SK-N-SH (cell line): ENCODE data around the gene DLGAP3. TPM values are rescaled to one million over a fixed set of nuclear protein-coding genes. Genes with fewer than 3 reads are reported as not detected.

Experiments
- CTCF ChIA-PET: fragments of 300-600, 350-600 bp; formaldehyde crosslinking; extraction: SDS; loops from one replicate; lab custom pipeline; 2021; lab: Yijun Ruan, JAX
- POLR2A ChIA-PET: fragments of 350-600 bp; sonication (Branson Sonifier 250); formaldehyde crosslinking; extraction: SDS; loops from one replicate; lab custom pipeline; 2020; ENCODE audit warnings: antibody characterized with exemption, inconsistent platforms; lab: Yijun Ruan, JAX
- DNase-seq: peaks from one replicate; pipeline ENCODE4 v3.0.0; 2012
- H2AFZ ChIP-seq: fragments of 200-600 bp; sonication (generic); 2 replicates; pipeline ENCODE4 v1.8.1; 2016; ENCODE audit warnings: antibody characterized with exemption, mild to moderate bottlenecking, low read depth
- H3F3A ChIP-seq: fragments of 200-600 bp; sonication (generic); replicated peaks from 2 replicates; pipeline ENCODE3; 2016; ENCODE audit warnings: antibody characterized with exemption, mild to moderate bottlenecking; ENCODE audit not compliant: insufficient read depth
- H3K27ac ChIP-seq, 2 experiments: fragments of 200-500 bp in 1 of 2; fragments of 200-600 bp in 1 of 2; sonication (Bioruptor generic) in 1 of 2; sonication (generic), shearing (Covaris generic) in 1 of 2; 2 replicates each; pipeline versions ENCODE4 v1.5.1 to v1.6.1; 2014 to 2016; ENCODE audit warnings: low read depth in 2 of 2, inconsistent platforms in 1 of 2, low read length in 1 of 2, mild to moderate bottlenecking in 1 of 2, mixed read lengths in 1 of 2
- H3K27me3 ChIP-seq: fragments of 200-600 bp; sonication (generic), shearing (Covaris generic); 2 replicates; pipeline ENCODE4 v1.6.1; 2016; ENCODE audit warnings: mixed run types; ENCODE audit not compliant: insufficient read depth
- H3K36me3 ChIP-seq, 2 experiments: fragments of 200-500 bp in 1 of 2; fragments of 200-600 bp in 1 of 2; sonication (Bioruptor generic) in 1 of 2; sonication (generic) in 1 of 2; replicated peaks in 1 of 2; 2 replicates each; pipeline versions ENCODE3 to v1.5.1; 2014 to 2016; ENCODE audit warnings: low read length in 1 of 2, mild to moderate bottlenecking in 1 of 2; ENCODE audit not compliant: insufficient read depth in 2 of 2, control insufficient read depth in 1 of 2
- H3K4me1 ChIP-seq, 2 experiments: fragments of 200-500 bp in 1 of 2; fragments of 200-600 bp in 1 of 2; sonication (Bioruptor generic) in 1 of 2; sonication (generic), shearing (Covaris generic) in 1 of 2; 2 replicates each; pipeline versions ENCODE4 v1.5.1 to v1.6.1; 2014 to 2016; ENCODE audit warnings: low read depth in 1 of 2, low read length in 1 of 2, mixed run types in 1 of 2; ENCODE audit not compliant: insufficient read depth in 2 of 2, control insufficient read depth in 1 of 2
- H3K4me2 ChIP-seq: fragments of 200-600 bp; sonication (generic), shearing (Covaris generic); 2 replicates; pipeline ENCODE4 v1.6.1; 2017; ENCODE audit warnings: mixed run types
- H3K4me3 ChIP-seq, 2 experiments: fragments of 200-500 bp in 1 of 2; fragments of 200-600 bp in 1 of 2; sonication (Bioruptor generic) in 1 of 2; sonication (generic), shearing (Covaris generic) in 1 of 2; 2 replicates each; pipeline versions ENCODE4 v1.5.1 to v1.8.1; 2014 to 2016; ENCODE audit warnings: low read depth in 2 of 2, inconsistent platforms in 1 of 2, low read length in 1 of 2, mild to moderate bottlenecking in 1 of 2, mixed read lengths in 1 of 2, moderate library complexity in 1 of 2
- H3K79me2 ChIP-seq: fragments of 200-600 bp; sonication (generic); 2 replicates; pipeline ENCODE4 v1.8.1; 2017; ENCODE audit warnings: mild to moderate bottlenecking; ENCODE audit not compliant: insufficient read depth
- H3K9ac ChIP-seq: fragments of 200-600 bp; sonication (generic); 2 replicates; pipeline ENCODE4 v1.6.1; 2017; ENCODE audit warnings: mixed run types
- H3K9me2 ChIP-seq: fragments of 200-600 bp; sonication (generic); 2 replicates; pipeline ENCODE4 v1.6.1; 2017; ENCODE audit warnings: mixed run types
- H3K9me3 ChIP-seq: fragments of 200-600 bp; sonication (generic); 2 replicates; pipeline ENCODE4 v1.6.1; 2017; ENCODE audit warnings: mixed run types, mild to moderate bottlenecking, moderate library complexity
- H4K20me1 ChIP-seq: fragments of 200-600 bp; sonication (generic); 2 replicates; pipeline ENCODE4 v1.6.1; 2017; ENCODE audit warnings: mild to moderate bottlenecking, mixed run types; ENCODE audit not compliant: insufficient read depth
- CHD2 ChIP-seq: fragments of 150-350 bp; IDR thresholded peaks from 2 replicates; pipeline ENCODE4 v1.6.1; 2018; ENCODE audit warnings: low read length; ENCODE audit not compliant: partially characterized antibody
- FOXJ3 ChIP-seq: sonication (generic); formaldehyde crosslinking; IDR thresholded peaks from 2 replicates; pipeline ENCODE4 v1.5.1; 2020; ENCODE audit warnings: mild to moderate bottlenecking, missing genetic modification reagents
- IRF3 ChIP-seq: fragments of 150-350 bp; IDR thresholded peaks from 2 replicates; pipeline ENCODE4 v1.6.1; 2016; ENCODE audit warnings: mild to moderate bottlenecking, low read depth, low read length
- RXRA ChIP-seq: IDR thresholded peaks from 2 replicates; pipeline ENCODE4 v1.4.0; 2012; ENCODE audit warnings: low read depth, mild to moderate bottlenecking, borderline replicate concordance
- SIN3A ChIP-seq: IDR thresholded peaks from 2 replicates; pipeline ENCODE4 v1.6.1; 2012; ENCODE audit warnings: low read depth, mild to moderate bottlenecking, low read length, moderate library complexity, borderline replicate concordance
- ZBTB33 ChIP-seq: IDR thresholded peaks from 2 replicates; pipeline ENCODE4 v1.4.0; 2012; ENCODE audit warnings: low read depth, borderline replicate concordance
- WGBS: methylation state at CpG from one replicate; pipeline ENCODE4 v1.1.6; 2017; ENCODE audit warnings: low lambda C conversion rate; 5-methylcytosine and 5-hydroxymethylcytosine counted together
- polyA plus RNA-seq, 3 experiments: library from polyadenylated mRNA; depleted of rRNA; stranded (reverse); fragments of >200 nt; gene quantifications; 2 replicates each; pipeline ENCODE4 v1.2.3, GENCODE V29; 2012
- TF ChIP-seq, protein P1 (sequence below): IDR thresholded peaks from 2 replicates; pipeline ENCODE4; 2012

The DLGAP3 gene
- polyA plus RNA-seq, 1 of the 3 experiments (the other 2 are of a cell fraction), result 0.15 TPM

DNA sequence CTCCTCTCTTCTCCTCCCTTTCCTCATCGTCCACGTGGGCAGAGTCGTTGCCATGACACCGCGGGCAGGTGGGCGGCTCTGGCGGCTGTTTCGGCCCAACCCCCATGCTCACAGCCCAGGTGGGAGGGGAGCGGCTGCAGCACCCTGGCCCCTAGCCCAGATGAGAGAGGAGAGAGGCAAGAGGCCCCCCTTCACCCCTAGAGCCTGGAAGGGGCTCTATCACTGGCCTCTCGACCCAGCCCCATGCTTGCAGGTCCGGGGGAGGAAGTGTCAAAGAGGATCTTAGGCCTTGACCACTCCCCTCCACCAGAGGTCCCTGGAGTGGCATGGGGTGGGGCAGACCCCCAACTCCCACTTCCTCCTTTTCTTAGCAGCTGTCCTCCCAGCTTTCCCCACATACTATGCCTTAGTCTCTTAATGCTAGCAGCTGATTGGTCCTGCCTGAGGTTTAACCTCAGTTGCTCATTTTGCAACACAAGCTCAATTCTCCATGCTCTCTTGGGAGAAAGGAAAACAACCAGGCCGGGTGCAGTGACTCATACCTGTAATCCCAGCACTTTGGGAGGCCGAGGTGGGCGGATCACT, 10.4 kb downstream of the DLGAP3 start:
- no peaks in the 10 kb centered on the region for H3F3A ChIP-seq
- no peak overlapping the region for H3K27ac ChIP-seq
- POLR2A ChIA-PET, result no interaction called here
- no peaks in the 10 kb centered on the region for H3K36me3 ChIP-seq
- peaks cover 0 to 6% of the 10 kb centered on the region in 2 experiments; a peak in 1 of 4 replicates for H3K4me1 ChIP-seq
- no peak for TF ChIP-seq IRF3
- TF ChIP-seq ZBTB33, result no peak
- no peak for TF ChIP-seq SIN3A
- TF ChIP-seq RXRA, result no peak
- TF ChIP-seq, protein P1, sequence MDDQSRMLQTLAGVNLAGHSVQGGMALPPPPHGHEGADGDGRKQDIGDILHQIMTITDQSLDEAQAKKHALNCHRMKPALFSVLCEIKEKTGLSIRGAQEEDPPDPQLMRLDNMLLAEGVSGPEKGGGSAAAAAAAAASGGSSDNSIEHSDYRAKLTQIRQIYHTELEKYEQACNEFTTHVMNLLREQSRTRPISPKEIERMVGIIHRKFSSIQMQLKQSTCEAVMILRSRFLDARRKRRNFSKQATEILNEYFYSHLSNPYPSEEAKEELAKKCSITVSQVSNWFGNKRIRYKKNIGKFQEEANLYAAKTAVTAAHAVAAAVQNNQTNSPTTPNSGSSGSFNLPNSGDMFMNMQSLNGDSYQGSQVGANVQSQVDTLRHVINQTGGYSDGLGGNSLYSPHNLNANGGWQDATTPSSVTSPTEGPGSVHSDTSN, result no peak
- H3K79me2 ChIP-seq, result no peaks in the 10 kb centered on the region
- CTCF ChIA-PET, result interaction anchor here (1.3 kb wide), 1 partner anchor 9 kb away, joined by 3 read pairs; no protein-coding TSS in a partner anchor
- no peaks in the 10 kb centered on the region for H4K20me1 ChIP-seq
- H3K9me2 ChIP-seq, result no peaks in the 10 kb centered on the region
- no peaks in the 10 kb centered on the region for H3K9me3 ChIP-seq
- no peak overlapping the region for H3K4me2 ChIP-seq
- H2AFZ ChIP-seq, result no peak overlapping the region
- no peak overlapping the region for H3K9ac ChIP-seq
- WGBS, result 48% methylated on average over 13 of the region's 14 CpGs
- H3K4me3 ChIP-seq, result no peak overlapping the region
- DNase-seq, result no peak
- H3K27me3 ChIP-seq, result no peaks in the 10 kb centered on the region

DNA sequence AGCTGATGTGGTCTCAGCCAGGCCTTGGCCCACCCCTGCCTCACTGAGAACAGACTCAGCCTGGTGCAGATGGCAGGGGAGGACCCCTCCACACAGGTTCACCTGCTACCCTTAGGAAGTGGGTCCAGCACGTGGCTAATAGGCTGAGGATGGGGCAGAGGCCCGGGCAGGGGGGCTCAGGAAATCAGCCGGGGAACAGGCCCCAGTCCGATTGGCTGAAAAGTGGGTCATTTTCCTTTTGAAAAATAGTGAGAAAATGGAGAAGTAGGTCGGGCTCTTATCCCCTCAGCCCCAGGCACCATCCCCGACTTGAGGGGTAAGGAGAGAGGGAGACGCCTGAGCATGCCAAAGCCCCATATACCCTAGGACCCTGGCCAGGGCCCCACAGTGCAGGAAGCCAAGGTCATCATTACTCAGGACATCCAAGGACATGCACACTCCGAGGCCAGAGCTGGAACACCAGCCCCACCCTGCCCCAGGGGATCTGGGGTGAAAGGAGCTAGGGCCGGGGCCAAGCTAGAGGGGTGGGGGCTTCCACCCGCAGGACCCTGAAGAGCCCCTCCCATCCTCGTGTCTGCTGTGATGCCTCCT, 11.0 kb downstream of the DLGAP3 start:
- 31% methylated on average over 7 of the region's 11 CpGs for WGBS
- H3K79me2 ChIP-seq, result no peaks in the 10 kb centered on the region
- peaks cover 0 to 6% of the 10 kb centered on the region in 2 experiments; a peak in 1 of 4 replicates for H3K4me1 ChIP-seq
- H3K27ac ChIP-seq, result no peak overlapping the region
- CTCF ChIA-PET, result interaction anchor here (0.9 to 1.3 kb wide), 2 partner anchors 8 to 64 kb away, joined by 3 read pairs; no protein-coding TSS in a partner anchor
- peak; percentile 43 for DNase-seq
- H3F3A ChIP-seq, result no peaks in the 10 kb centered on the region
- H3K36me3 ChIP-seq, result no peaks in the 10 kb centered on the region
- POLR2A ChIA-PET, result no interaction called here
- TF ChIP-seq CHD2 (no peak), IRF3 (no peak), FOXJ3 (no peak)
- no peak overlapping the region for H3K4me2 ChIP-seq
- no peak overlapping the region for H3K9ac ChIP-seq
- 0 out of 2 replicates have a peak, but pooled peaks cover 2% of the 10 kb centered on the region for H3K27me3 ChIP-seq
- no peaks in the 10 kb centered on the region for H3K9me3 ChIP-seq
- H2AFZ ChIP-seq, result no peak overlapping the region
- H3K4me3 ChIP-seq, result no peak overlapping the region
- H3K9me2 ChIP-seq, result no peaks in the 10 kb centered on the region
- no peaks in the 10 kb centered on the region for H4K20me1 ChIP-seq
